ENCODE results near the gene RGS9BP.
"Not testable (repeated sequence)": the region's sequence is repeated elsewhere in the genome, so short reads cannot be mapped to it uniquely, and the experiment has no call there.

Gene RGS9BP

GRCh38 chr19:32672841-32673240 lies 2.8 kb upstream of the RGS9BP start:
- no peak for DNase-seq

DNA sequence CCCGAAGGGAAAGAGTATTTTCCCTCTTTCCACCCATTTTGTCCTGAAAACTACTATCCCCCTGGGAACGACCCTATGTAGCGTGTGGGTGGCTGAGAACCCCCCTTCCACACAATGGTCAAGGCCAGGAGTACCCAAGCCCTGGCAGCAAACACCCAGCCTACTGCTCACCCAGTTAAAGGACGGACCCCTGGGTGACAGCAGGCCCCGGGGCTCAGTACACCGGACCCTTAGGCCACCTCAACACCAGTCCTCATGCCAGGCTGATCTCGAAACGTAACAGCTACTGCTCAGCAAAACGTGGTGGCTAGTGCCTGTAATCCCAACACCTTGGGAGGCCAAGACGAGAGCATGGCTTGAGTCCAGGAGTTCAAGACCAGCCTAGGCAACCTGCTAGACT lies 2.1 kb upstream of the RGS9BP start:
- no peak for DNase-seq

- DNase-seq, result peak; percentile 39
These were observed 1.3 kb upstream of the RGS9BP start for GRCh38 chr19:32674153-32674930.

DNA sequence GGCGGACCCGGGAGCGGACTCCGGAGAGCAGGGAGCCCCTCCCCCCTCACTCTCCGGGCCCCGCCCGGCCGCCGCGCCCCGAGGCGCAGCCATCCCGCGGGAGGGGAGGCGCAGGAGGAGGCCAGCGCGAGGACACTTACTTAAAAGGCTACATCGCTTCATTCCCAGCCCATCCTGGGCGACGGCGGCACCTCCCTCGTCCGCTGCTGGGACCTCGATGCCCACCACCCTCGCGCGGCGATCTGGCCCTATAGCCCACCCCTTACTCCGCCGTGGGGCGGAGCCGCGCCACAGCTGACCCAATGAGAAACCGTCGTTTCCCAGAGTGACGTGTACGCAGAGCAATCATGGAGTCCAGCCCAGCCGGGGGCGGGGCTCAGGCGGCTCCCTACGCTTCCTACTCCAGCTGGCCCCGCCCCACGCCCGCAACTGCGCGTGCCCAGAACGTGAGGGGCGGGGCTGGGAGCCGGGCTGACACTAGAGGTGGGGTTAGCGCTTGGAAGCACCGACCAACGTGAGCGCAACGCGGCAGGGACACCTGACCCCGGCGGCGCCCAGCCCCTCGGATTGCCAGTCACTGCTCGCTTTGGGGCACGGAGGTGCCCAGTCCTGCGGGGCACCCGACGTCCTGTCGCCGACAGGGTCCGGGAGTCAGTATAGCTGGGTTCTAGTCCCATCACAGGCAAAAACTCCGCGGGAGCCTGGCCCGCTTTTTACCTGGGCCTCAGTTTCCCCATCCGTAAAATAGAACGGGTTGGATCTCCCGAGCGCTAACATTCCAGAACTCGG lies 523 bp upstream of the RGS9BP start, which contains the start of gene ANKRD27:
ANKRD27 (minus strand) TSS at position 250 of the 789 bp plus-strand sequence. CDS start 16,165 bp downstream, outside the sequence.
- peak; percentile 98 for DNase-seq

DNA sequence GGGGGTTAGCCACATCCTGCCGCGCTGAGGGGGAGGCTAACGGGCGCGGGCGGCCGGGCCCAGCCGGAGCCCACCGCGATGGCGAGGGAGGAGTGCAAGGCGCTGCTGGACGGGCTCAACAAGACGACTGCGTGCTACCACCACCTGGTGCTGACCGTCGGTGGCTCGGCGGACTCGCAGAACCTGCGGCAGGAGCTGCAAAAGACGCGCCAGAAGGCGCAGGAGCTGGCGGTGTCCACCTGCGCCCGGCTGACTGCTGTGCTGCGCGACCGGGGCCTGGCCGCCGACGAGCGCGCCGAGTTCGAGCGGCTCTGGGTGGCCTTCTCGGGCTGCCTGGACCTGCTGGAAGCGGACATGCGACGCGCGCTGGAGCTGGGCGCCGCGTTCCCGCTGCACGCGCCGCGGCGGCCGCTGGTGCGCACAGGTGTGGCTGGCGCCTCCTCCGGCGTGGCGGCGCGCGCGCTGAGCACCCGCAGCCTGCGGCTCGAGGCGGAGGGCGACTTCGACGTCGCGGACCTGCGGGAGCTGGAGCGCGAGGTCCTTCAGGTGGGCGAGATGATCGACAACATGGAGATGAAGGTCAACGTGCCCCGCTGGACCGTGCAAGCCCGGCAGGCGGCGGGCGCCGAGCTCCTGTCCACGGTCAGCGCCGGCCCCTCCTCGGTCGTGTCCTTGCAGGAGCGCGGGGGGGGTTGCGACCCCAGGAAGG lies 692 bp downstream of the RGS9BP start:
- peak; percentile 19 for DNase-seq

DNA sequence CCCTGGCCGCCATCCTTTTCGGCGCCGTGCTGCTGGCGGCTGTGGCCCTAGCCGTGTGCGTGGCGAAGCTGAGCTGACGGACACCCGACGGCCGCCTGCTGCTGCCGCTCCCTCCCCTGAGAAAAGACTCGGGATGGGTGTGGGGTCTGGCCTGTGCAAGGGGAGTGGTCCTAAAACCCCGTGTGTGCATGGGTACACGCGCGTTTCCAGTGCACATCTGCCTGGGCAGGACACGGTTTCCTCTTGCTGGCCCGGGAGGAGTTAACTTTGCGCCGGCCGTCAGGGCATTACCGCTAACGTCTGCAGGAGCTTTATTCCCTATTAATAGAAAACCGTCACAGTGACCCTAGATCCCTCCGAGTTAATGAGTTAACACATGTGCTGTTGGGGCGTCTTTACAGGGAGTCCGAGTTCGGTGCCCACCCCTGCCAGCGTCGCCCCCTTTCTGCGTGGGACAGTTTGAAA lies 1.3 kb downstream of the RGS9BP start:
- DNase-seq, result no peak

DNA sequence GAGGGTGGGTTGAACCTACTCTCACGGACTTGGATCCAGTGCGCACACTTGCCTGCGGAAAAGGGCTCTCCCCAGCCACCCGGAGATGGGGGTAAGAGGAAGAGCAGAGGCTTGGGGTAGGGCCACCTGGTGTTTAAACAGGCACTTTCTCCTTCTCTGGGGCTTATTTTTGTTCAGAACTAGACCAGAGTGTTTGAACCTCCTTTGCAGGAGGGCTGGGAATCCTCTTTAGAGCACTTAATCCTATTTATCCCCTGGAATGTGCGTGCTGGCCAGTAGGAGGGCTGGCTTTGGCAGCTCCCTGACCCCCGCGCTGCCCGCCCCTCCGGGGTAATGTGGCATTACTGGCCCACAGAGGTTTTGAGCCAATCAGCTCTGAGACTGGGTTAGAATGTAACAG lies 2.0 kb downstream of the RGS9BP start:
- no peak for DNase-seq

- no peak for DNase-seq
These were observed 5.3 kb downstream of the RGS9BP start for GRCh38 chr19:32680986-32681385.

- no peak for DNase-seq
These were observed 6.7 kb downstream of the RGS9BP start for GRCh38 chr19:32682317-32682716.

- DNase-seq, result no peak
These were observed 11.3 kb downstream of the RGS9BP start for GRCh38 chr19:32686847-32687475.

- DNase-seq, result no peak
These were observed 12.0 kb downstream of the RGS9BP start for GRCh38 chr19:32687681-32688080.

DNA sequence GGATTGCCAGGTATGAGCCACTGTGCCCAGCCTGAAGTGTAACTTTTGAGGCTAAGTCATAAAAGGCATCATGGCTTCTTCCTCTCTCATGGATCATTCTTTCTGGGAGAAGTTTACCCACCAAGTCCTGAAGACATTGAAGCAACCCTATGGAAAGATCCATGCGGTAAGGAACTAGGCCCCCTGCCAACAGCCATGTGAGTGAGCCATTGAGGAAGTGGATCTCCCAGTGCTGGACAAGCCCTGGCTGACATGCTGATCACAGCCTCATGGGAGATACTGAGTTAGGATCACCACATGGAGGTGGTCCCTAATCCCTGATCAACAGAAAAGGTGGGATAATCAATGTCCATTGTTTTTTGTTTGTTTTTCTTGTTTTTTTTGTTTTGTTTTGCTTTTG lies 12.7 kb downstream of the RGS9BP start:
- DNase-seq, result no peak

- DNase-seq, result peak; percentile 77
These were observed 15.8 kb downstream of the RGS9BP start, which contains the start of gene NUDT19 for GRCh38 chr19:32691291-32691951. Gene NUDT19 (plus strand): TSS chr19:32691821. CDS start chr19:32691961, 140 bp downstream.

GRCh38 chr19:32691952-32692726 lies 16.5 kb downstream of the RGS9BP start:
- peak; percentile 49 for DNase-seq

GRCh38 chr19:32692727-32693061 lies 17.0 kb downstream of the RGS9BP start:
- DNase-seq, result no peak

GRCh38 chr19:32693151-32694108 lies 17.8 kb downstream of the RGS9BP start:
- DNase-seq, result peak; percentile 60

DNA sequence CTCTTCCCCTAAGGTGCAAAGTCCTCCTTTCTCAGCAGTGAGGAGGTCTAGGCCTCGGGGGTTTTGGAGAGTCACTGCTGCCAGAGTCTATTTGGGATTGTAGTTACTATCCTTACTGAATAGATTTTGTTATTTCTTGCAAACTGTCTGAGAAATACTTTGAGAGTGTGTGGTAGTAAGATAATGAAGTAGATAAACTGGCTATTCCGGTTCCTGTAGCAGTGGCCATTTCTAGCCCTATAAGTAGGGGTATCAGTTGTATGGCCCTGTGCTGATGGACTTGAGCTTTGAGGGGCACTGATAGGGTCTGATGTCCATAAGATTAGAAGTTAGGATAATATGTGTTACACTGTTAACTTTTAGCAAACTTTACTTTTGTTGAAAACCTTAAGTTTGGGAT lies 18.7 kb downstream of the RGS9BP start:
- not testable (repeated sequence) for DNase-seq

GRCh38 chr19:32694851-32695250 lies 19.2 kb downstream of the RGS9BP start:
- not testable (repeated sequence) for DNase-seq

DNA sequence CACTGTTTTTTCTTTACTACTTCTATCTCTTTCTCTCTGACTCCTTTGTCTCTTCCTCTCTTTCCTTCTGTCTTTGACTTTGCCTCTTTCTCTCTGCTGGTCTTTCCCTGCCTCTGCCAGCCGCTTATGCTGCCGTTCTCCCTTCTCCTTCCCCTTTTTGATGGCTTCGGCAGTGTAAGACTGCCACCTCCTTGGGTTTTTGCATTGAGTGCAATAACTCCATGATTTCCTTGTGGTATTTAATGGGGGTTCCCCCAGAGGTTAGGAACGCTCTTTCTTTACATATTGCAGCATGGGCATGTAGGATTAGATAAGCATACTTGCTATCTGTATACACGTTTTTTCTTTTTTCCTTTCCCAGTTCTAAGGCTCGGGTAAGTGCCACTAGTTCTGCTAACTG lies 19.9 kb downstream of the RGS9BP start:
- DNase-seq, result not testable (repeated sequence)

- not testable (repeated sequence) for DNase-seq
These were observed 21.1 kb downstream of the RGS9BP start for GRCh38 chr19:32696771-32697170.
